HG02970 (cell line): ENCODE results near the gene GNB1.

Experiments used
- ATAC-seq: cut with Tn5 transposase; IDR thresholded peaks from one replicate; pipeline ENCODE4 v1.9.1; 2021; ENCODE audit warnings: mild to moderate bottlenecking, moderate library complexity, moderate number of reproducible peaks; ENCODE audit not compliant: unreplicated experiment, low FRiP score

GNB1 gene

DNA sequence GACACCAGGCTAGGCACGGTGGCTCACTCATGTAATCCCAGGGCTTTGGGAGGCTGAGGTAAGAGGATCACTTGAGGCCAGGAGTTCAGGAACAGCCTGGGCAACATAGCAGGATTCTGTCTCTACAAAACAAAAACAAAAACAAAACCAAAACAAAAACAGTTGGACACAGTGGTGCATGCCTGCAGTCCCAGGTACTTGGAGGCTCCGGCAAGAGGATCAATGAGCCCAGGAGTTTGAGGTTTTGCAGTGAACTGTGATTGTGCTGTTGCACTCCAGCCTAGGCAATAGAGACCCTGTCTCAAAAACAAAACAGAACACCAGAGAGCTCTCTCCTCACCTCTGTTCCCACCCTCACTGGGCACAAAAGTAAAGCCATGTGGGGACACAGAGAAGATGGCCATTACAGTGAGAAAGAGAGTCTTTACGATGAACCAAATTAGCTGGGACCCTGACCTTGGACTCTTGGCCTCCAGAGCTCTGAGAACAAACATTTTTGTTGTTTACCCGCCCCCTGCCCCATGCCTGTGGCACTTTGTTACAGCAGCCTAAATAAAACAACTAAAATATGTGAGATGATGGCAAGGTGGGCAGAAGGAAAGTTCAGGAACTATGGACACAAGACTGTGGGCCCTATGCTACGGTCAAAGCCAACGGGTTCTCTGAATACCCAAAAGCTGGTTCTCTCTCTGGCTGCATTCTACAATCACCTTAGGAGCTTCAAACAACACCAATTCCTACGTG, 122.5 kb downstream of the GNB1 start:
- ATAC-seq = no peak

DNA sequence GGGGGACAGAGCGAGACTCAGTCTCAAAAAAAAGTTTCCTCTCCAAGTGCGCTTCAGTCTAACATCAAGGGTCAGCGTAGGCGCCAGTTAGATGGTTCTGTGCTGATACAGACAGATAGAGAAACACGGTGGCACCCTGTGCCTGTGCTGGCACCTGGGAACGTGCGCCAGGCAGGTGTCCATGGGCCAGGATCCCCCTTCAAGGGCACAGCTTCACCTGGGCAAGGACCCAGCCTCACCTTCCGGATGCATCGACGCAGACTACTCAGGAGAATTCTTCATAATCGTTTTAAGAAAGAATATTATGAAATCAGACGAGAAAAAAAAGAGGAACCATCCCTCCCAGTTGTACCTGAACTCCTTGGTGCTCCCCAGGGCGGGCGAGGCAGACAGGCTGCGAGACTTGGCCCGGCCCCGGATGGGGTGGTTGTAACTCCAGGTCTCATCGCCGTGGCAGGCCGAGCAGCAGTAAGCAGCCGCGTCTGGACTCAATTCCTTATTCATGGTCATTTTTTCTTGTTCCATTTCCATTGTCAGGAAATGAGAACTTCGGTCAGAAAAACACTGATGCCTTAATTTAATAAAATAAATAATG, 125.9 kb downstream of the GNB1 start:
- no peak for ATAC-seq

DNA sequence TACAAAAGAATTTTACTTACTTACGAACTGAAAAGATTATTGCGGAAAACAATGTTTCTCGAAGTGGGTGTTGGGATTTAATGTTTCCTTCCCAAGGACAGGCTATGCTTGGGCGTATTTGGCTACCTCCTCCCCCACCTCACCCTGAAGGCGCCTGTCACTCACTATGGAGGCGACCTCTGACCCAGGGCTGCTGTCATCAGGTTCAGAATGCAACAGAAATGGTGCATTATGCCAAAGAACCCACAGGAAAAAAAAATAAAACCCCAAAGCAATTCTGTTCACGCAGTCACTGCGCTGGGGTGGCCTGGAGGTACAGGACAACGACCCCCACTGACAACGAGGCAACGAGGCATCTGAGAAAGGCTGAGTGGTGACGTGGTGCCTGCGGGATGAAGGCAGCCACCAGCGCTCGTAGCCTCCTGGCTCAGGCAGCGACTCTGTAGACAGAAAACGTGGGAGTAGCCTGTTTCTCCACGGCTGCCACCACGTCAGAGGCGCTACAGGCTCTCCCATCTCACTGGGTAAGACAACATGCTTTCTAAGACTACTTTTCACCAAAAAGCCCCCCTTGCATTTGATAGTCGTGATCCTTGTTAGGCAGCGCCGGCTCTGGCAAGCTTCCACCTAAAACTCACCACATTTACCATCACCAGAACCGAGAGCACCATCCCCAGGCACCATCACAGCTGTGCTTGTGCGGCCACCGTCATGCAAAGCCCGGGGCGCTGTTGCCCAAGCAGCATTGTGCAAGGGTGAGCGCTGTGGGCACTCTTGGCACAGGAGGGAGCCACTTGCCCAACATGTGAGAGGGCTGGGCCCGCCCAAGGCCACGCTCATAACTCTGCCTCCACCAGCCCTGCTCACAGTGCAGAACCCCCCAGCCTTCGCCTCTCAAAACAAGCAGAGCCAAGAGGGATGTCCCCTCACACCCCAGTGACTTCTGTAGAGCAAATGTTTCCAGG, 126.9 kb downstream of the GNB1 start:
- ATAC-seq = no peak

DNA sequence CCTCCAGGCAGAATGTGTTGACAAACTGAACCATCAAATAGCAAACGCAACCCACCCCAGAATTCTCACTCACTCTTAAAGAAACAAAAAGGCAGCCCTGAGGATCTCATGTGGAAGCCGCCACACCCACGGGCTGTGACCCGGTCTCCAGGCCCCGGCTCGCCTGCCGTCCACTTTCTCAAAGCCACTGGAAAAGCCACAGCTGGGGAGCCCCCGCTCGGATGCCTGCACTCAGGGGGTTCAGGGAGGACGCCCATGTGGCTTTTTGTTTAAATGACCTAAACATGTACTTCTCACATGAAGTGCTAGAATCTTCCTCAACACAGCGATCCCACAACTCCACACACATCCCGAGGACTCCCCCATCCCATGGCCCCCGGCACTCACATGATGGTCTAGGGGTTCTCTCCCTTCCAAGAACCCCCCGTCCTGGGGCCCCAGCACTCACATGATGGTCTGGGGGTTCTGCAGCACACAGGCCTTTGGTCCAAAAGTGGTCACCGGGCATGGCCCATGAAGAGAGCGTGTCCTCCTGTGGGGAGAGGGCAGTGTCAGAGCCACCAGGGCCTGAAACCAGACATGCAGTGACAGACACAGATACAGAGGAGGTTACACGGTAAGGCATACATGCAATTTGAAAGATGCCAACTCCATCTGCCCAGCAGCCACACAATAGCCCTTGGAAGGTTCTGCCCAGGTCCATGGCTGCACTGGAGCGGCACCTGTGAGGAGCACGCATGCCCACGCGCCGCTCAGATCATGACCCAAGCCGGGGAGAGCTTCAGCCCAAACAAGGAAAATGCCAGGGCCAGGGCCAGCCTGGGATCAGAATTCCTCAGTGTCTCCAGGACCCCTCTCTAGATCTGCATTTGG, 129.1 kb downstream of the GNB1 start:
- ATAC-seq = no peak

DNA sequence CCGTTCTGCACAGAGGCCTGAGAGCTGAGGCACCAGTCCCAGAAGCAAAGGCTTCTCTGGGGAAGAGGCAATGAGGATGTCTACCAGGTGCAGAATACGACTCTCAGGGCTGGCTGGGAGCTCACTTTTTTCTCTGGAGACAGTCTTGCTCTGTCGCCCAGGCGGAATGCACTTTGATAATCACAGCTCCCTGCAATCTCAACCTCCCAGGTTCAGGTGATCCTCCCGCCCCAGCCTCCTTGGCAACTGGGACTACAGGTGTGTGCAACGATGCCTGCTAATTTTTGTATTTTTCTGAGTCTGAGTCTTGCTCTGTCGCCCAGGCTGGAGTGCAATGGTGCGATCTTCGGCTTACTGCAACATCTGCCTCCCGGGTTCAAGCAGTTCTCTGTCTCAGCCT, 130.2 kb downstream of the GNB1 start:
- no peak for ATAC-seq

DNA sequence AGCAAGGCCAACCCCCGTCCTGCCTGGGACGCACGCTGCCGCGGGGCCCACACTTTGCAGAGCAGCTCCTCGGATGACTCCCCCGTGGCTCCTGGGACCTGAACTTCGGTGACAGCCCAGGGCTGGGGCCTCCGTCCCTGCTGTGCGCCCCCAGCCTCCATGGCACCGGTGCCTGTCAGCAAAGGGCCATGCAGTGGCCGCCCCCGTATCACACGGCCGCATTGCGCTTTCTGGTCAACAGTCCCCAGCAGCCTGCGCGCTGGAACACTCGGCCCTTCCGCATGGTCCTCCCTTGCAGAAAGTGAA, 130.6 kb downstream of the GNB1 start:
- ATAC-seq = no peak

DNA sequence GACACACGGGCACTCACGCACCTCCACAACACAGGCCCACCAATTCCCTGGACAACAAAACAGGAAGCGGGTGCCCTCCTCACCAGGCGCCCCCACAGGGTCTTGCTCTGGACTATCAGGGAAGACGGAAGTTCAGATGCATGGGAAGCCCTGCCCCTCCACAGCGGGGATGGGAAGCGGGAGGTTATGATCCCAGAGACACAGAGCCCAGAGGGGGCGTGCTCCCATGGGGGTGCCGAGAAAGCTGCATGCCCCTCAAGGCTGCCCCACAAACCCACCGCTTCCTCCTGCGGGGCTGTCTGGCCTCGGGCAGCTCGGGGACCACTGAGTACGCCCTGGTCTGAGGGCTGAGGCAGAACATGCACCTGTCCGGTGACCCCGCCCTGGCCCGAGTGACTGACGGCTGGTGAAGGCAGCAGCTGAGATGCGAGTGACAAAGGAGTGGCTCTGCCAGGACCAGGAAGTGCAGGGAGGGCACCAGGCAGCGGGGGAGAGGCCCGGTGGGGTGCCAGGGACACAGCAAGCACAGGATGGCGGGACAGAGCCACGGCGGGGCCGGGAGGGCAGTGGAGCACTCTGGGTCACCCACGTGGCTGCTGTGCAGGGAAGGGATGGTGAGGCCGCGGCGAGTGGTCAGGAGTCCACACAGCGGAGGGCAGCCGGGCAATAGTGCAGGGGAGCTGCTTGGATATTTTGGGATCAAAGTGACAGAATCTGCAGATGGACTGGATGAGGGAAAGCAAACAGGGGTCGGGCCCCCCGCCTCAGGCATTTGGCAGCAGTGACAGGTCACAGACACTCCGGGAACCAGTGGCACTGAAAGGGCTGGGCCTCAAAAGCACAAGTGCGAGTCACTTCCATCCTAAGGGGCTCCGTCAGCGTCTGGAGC, 131.2 kb downstream of the GNB1 start:
- no peak for ATAC-seq

GRCh38 chr1:1758692-1759455, 132.0 kb downstream of the GNB1 start:
- ATAC-seq = no peak

DNA sequence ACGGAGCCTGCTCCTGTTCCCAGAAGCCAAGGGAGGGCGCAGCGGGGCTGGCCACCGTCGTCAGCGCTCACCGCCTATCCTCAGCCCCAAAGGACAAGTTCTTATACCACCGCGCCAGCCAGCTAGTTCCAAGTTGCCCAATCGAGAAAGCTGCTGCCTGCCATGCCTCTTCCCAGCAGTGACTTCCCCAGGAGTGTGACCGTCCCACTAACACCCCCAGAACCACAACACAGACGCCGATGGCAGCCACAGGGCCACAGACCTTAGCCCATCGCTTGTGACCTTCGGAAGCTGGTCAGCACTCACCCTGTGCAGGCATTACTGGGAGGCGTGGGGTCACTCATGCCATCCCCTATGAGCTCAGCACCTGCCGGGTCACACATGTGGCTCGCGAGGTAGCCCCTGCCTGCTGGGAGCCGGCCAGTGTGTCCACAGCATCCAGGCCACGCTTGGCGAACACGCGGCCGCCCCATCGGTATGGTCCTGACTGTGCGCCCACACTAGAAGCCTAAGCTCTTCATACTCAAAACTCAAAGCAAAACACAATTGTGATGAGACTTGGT, 132.7 kb downstream of the GNB1 start:
- no peak for ATAC-seq

DNA sequence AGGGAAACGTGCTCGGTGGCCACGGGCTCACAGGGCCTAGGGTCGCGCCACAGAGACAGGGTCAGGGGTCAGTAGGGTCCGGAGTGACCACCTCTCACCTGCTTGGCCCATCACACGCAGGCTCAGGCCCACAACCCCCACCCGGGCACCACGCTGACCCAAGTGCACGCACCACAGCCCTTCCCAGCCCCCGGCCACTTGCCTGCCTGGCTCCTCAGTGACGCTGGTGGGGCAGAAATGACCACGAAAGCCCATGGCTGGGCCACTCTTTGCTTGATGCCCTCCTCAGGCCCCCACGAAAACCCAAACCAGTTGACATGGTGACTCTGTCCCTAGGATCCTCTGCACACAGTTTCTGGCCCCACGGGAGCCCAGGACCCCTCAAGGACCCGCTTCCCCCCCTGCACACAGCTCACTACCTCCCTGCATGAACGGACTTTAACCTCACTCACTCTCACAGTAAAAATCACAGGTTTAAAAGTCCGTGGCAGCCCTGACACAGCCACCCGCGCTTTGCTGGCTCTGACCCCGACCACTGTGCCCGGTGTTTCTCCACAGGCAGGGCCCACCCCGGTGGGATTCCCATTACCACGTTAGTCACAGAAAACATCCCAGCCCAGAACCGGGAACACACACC, 133.3 kb downstream of the GNB1 start:
- no peak for ATAC-seq

DNA sequence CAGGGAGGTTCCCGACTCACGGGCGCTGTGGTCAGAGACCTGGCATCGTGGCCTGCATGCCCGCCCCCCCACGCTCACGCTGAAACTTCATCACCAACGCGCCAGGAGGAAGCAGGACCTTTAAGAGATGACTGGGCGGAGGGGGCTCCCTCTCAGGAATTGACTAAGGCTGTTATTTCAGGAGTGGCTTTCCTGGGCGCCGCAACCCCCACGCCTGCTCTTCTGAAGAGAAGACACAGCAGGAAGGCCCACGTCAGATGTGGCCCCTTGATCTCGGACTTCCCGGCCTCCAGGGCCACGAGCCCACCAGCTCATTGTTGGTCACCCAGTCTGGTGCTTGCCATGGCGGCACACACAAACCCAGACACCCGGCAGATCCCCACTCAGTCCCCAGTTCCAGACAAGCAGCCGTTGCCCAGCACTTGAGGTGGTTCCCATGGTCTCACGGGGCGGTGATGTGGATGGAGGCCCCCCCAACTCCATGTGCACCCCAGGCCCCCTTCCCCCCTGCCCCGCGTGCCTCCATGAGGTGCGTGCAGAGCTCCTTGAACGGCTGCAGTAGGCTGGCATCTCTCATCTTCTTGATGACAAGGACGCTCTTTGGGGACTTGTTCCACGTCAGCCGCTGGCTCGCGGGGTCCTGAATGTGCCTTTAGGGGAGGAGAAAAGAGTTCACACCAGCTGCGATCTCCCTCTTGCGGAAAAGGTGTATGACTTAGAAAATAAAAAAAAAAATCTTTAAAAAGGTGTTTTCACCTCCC, 134.0 kb downstream of the GNB1 start:
- no peak for ATAC-seq

DNA sequence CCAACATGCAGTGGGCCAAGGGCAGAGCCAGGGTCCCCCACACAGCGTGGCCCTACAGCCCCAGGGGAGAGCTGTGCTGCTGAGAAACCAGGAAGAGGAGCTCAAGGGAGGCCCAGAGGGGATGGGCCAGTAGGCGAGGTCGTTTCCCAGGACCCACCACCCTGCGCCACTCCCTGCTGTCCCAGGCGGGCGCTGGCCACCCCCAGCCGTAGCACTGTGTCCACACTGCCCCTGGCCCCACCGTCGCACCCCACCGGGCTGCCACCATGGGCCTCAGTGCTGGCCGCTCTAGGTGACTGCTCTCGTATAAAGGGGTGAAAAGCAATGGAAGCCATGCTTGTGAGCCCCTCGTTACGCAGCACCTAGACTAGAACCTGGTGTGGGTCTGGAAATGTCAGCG, 135.0 kb downstream of the GNB1 start:
- ATAC-seq = no peak

DNA sequence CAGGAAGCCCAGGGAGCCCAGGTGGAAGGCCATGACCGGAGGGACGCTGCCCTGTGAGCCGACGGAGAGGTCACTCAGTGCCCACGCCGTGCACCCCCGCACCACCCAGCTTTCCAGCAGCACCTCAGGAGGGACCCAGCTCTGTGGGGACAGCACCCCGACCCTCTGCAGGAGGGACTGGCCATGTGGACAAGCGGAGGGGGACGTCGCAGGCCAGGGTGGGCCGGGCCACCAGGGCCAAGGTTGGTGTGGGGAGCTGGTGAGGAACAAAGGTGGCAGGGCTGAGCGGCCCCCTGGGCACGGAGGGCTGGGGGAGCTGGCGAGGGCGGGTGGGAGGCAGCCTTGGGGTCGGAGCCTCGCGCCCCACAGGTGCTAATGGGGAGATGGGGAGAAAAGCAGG, 135.5 kb downstream of the GNB1 start:
- ATAC-seq = no peak

- no peak for ATAC-seq
Observed at GRCh38 chr1:1754051-1754815, 136.7 kb downstream of the GNB1 start.

DNA sequence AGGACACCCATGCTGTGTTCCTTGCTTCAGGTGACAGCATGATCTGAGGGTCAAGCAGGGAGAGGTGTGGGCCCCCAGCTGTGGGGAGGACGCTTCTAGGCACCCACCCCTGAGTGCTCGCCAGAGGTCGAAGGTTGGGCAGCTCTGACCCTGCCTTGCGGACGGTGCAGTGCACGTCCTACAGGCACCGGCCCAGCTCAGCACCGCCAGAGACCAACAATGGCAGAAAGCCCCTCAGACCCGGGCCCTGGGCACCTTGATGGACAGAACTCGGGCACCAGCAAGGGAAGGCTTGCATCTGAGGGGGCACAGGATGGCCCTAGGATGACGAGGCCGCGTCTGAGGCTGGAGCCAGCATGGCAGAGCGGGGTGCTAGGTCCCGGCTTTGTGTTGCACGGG, 137.3 kb downstream of the GNB1 start:
- ATAC-seq = no peak
